Inflammatory macrophage (primary cell): Measurements from ENCODE around the gene SEMA5A.

Experiments used
- DNase-seq, 2 donors: peaks; one replicate each; pipeline ENCODE4 v3.0.0-alpha.2; 2020 to 2022

SEMA5A gene

DNA sequence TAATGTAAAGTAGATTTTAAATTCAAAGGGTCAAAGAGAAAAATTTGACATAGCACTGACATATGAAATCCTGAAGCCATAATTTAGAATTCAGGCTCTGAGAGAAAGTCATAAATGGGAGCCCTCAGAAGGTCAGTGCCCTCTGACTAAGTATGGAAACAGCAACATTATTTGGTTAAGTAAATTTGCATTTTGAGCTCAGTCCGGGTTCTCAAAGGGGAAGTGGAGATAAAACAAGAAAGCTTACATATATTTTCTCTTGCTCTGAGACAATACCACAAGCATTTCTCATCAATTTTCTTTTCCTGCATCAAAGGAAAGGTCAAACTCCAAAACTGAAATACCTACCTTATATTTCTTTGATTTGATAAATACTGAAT, 348.0 kb downstream of the SEMA5A start:
- DNase-seq, result no peak

DNA sequence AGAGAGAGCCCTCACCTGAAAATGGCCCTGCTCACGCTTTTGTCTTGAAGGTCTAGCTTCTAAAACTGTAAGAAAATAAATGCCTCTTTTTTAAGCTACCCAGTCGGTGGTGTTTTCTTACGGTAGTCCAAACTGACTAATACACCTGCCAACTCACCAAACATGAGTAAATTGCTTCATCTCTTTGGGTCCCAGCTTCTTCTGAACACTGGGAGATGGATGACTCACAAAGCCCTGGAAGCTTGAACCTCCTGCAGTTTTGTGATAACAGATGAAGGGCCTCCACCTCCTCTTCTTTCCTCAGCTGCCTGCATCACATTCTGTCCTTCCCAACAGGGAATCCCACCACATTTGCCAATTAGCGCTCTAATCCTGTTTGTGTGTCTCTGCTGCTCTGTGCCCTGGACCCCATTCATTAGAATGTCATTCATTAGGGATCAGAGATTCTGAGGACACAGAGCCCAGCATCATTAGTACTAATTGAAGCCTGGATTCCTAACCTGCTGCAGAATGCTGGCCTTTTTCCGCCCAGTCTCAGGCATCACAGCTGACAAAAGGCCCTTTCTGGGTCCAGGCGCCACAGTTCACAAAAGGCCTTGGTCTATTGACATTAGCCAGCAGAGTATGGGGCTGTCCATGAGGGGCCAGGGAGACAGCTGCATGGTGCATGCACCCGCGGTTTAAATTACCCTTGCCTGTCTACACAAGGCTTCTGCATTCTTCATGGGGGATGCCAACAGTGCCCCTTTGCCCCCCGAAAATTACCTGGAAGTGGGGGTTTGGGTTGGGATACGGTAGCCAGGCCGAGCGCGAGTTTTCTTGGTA, 349.3 kb downstream of the SEMA5A start:
- DNase-seq, result no peak

DNA sequence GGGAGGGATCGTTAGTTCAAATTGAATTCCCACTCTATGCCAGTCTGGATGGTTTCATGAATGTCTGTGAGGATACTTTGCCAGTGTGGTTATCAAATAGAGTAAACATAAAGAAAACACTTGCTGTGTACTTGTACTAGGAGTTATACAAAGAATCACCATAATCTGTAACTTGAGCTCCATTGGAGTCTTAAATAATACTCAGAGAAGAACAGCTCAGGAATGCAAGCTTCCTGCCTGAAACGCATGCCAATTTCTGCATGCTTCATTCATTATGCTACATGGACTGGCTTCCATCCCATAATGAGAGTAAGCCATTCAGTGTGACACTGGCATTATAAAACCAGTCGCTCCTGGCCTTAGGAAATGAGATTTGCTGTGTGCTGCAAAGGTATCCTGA, 351.4 kb downstream of the SEMA5A start:
- DNase-seq, result no peak

- no peak for DNase-seq
These were observed 353.6 kb downstream of the SEMA5A start for GRCh38 chr5:9192266-9192665.

DNA sequence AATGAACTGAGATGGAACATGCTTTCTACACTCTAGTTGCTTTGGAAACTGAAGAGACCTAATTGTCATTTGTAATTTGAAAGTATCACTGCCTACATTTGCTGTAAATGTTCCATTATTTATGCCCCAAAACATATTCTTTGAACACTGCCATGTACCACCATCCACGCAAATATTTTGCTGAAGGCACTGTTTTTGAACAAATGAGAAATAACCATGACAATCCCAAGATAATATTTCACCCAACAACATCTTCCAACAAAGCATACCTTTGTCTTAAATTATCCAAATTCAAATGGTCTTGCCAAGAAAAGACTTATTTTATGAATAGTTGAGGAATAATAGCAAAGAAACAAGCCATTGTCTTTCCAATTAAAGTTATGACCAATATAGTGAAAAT, 356.2 kb downstream of the SEMA5A start:
- DNase-seq, result no peak

GRCh38 chr5:9188956-9189355, 356.9 kb downstream of the SEMA5A start:
- no peak for DNase-seq

GRCh38 chr5:9188131-9188530, 357.7 kb downstream of the SEMA5A start:
- DNase-seq, result no peak

DNA sequence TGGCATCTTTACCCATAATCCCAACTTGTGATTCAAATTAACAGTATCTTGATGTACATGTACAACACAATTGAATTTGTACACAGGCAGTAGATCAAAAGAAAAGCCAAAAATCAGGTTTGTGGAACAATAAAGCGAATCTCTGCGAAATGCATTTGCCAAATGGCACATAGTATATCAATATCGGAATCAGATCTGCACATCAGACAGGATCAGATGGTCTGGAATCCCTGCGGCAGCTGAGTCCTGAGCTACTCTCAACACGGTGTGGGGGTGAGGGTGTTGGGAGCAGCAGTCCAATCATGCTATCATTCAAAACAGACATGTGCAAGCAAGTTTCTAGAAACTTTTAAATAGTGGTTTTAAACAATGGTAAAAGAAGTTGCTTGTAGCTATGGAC, 358.3 kb downstream of the SEMA5A start:
- no peak for DNase-seq

DNA sequence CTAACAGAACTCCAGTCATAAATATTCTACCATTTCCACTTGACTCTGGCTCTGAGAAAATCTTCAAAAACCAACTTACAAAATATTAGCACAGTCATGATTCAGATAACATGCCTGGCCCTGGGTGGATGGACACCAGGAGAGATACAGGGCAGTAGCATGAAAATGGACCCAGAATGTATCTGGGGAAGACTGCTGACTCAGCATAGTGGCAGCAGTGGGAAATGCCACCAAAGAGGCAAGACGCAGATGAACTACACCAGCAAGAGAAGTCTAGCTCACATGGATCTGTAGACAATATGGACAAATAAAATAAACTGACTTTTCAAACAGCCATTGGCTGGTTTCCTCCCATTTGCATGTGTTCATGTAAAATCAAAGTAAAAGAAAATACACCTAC, 359.8 kb downstream of the SEMA5A start:
- no peak for DNase-seq

DNA sequence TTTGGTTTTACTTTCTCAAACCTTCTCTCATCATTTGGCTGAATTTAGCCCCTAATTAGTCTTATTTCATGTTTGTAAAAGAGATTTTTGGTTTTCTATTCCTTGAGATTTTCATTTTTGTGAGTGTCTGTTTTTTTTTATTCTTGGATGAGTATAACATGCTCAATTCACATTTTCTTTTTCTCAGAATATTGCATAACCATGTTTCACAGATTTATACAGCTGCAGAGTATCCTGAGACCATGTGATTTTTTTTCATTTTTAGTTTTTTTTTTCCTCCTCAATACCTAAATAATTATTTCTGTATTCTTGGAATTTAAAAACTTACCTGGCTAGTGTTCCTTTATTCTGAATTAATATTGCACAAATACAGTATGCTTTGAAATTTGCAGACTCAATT, 361.9 kb downstream of the SEMA5A start:
- DNase-seq, result no peak

DNA sequence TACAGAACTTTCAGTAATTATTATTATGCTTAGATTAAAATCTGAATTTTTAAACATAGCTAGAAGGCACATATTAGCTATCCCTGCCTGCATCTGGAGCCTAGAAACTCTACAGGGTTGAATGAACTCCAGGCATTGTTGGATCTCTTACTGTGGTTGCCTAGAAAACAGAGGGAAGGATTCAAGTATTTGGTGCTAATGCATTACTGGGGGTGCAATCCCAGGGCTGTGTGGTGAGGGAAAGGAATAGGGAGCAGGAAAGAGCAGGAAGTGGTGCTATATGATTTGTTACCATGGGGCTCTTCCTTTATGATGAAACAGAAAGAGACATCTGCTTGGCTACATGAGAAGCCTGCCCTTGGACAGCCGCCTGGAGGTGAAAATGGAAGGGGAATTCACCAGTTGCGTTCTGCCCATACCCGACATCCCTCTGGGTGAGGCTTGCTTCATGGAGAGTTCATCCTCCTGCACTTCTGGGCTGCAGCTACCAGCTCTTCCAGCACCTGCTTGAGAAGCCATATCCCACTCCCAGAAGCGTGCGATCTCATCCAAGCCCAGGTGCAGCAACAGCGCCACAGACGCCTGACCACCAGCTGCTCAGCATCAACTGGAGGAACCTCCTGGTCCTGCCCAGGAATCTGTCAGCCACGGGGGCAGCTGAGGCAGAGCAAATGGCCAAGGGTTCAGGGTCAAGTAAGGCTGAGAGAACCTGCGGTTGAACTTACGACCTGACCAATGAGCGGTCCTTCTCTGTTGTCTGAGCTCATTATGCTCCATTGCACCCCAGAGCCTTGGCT, 362.8 kb downstream of the SEMA5A start:
- no peak for DNase-seq

GRCh38 chr5:9176641-9177040, 369.2 kb downstream of the SEMA5A start:
- DNase-seq, result no peak

DNA sequence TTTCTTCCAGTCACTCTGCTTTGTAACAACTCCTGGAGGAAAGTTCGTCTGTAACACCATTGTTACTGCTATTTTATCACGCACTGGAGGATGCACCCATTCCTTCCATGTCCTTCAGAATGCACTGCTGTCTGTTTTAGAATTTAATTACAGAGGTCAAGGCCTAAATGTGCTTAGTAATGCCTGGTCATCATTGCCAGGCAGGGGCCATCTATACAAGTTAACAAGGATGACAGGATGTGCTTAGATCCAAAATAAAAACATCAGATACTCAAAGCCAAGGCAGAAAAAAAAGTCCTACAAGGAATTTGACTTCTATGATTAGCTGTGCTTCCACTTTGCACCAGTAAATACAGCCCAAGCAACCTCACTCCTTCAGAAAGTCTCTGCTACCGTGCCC, 371.4 kb downstream of the SEMA5A start:
- no peak for DNase-seq

DNA sequence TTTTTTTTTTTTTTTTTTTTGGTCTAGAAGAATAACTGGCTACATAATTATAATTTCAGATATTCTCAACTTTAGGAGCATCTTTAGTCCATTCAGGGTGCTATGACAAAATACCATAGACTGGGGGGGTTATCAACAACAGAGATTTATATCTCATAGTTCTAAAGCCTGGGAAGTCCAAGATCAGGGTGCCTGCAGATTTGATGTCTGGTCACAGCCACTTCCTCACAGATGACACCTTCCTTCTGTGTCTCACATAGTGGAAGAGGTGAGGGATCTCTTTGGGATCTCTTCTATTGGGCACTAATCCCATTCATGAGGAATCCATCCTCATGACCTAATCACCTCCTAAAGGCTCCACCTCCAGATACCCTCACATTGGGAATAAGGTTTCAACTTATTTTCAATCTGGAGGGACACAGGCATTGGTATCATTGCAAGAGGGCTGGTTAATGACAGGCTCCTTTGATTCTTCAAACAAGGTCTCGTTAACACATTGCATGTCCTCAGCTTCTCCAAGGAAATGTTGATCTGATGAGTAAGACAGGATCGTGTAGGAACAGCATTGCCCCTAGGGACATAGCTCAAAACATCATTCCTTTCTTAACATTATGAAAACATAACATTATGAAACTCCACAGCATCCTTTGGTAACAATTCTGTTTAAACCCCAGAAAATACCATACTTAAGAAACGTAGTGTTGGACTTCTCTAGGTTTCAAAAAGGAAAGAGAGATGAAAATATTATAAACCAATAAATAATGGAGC, 372.4 kb downstream of the SEMA5A start:
- no peak for DNase-seq

DNA sequence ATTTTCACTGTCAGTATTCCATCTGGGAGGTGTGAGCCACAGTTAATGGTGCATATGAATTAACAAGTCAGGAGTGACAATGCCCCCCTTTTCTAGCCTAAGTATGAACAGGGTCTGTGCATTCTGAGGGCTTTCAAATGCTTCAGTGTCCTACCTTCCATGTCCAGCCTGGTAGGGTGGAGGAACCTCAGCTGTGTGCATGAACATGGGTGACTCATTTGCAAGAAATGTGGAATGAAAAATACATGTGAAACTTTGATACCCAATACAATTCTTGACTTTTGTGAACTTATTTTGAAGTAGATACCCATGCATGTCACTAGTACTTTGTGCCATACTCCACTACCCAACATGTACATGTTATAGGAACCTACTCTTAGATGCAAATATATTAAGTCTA, 375.8 kb downstream of the SEMA5A start:
- DNase-seq, result no peak

GRCh38 chr5:9169557-9169902, 376.3 kb downstream of the SEMA5A start:
- DNase-seq, result no peak

GRCh38 chr5:9168791-9169556, 376.9 kb downstream of the SEMA5A start:
- DNase-seq, result no peak

- DNase-seq, result no peak
These were observed 379.4 kb downstream of the SEMA5A start for GRCh38 chr5:9166202-9167112.

GRCh38 chr5:9165546-9165945, 380.3 kb downstream of the SEMA5A start:
- no peak for DNase-seq

DNA sequence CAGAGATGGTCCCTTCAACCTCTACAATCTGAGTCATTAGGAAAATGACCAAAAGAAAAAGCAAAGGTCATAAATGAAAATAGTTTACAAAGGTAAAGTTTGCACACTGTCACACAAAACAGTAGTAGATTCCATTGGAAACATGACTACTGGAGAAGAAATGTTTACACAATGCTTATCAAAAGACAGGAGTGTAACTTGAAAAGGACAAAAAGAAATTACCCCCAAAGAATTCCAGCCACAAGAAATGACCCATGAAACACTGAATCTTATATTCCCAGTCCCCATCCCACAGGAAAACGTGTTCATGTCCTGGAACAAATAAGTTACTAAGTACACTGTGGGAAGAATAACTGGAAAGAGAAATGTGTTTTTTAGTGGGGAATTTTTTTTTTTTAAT, 385.1 kb downstream of the SEMA5A start:
- no peak for DNase-seq

DNA sequence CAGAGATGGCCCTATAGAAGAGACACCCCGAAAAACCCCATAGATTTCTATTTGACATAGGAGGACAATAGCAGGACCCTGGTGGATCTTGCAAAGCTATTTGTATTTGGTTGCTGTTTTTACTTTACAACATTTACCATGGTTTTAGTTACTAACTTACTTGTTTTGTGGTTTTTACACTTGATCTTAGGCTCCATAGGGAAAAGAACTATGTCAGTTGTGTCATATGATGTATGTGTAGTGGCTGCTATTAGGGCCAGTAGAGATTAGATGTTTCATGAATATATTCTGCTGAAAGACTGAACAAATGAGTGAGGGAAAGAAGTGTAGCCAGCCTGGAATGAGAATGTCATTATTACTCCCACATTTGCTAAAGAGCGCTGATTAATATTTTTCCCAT, 388.1 kb downstream of the SEMA5A start:
- DNase-seq, result no peak

DNA sequence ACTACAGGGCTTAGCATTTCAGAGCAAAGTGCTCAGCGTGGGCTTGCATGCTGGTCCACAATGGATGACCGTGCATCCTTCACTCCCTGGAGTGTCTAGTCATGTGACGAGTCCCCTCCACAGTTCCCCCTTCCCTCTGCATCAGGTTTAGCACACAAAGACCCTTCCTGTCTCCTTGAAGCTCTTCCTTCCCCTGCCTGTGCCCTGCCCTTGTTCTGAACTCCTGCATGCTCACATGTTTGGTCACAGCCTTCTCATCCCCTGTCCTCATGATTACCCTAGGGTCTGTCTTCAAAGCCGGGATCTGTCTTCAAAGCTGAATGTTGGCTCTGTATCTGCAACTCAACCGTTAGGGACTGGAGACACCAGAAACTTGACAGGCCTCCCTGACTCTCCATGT, 388.9 kb downstream of the SEMA5A start:
- no peak for DNase-seq
